OCI-LY3 (cell line): ENCODE data around the gene RAB4B.
"Not testable (repeated sequence)": the region's sequence is repeated elsewhere in the genome, so short reads cannot be mapped to it uniquely, and the experiment has no call there.

Source experiments
- H2AFZ ChIP-seq: fragments of 200-600, 300-600 bp; shearing (Covaris generic); 2 replicates; pipeline ENCODE4 v1.6.0; 2014; ENCODE audit warnings: antibody characterized with exemption, low read depth, low read length
- H3K27ac ChIP-seq: fragments of 200-600, 300-600 bp; sonication (generic); 2 replicates; pipeline ENCODE4 v1.5.1; 2014; ENCODE audit warnings: mild to moderate bottlenecking, low read length, moderate library complexity, mixed read lengths
- H3K27me3 ChIP-seq: fragments of 200-600, 300-600 bp; sonication (generic); 2 replicates; pipeline ENCODE4 v1.6.1; 2014; ENCODE audit warnings: low read depth, low read length, mixed read lengths
- H3K36me3 ChIP-seq: fragments of 200-600, 300-600 bp; sonication (generic); replicated peaks from 2 replicates; pipeline ENCODE3; 2014; ENCODE audit warnings: low read depth, low read length, mixed read lengths
- H3K4me1 ChIP-seq: fragments of 300-600, 200-600 bp; sonication (generic); 2 replicates; pipeline ENCODE4 v1.6.1; 2014; ENCODE audit warnings: low read length, mixed read lengths
- H3K4me2 ChIP-seq: fragments of 200-600, 300-600 bp; sonication (generic); 2 replicates; pipeline ENCODE4 v1.6.1; 2014; ENCODE audit warnings: low read length, mixed read lengths
- H3K4me3 ChIP-seq: fragments of 300-600, 200-600 bp; sonication (generic); 2 replicates; pipeline ENCODE4 v1.5.1; 2014; ENCODE audit warnings: antibody characterized with exemption, mild to moderate bottlenecking, low read length, moderate library complexity
- H3K79me2 ChIP-seq: fragments of 300-600, 200-600 bp; shearing (Covaris generic); 2 replicates; pipeline ENCODE4 v1.6.1; 2014; ENCODE audit warnings: mild to moderate bottlenecking, low read length, mixed read lengths
- H3K9ac ChIP-seq: fragments of 300-600, 200-600 bp; shearing (Covaris generic); 2 replicates; pipeline ENCODE4 v1.6.0; 2014; ENCODE audit warnings: mild to moderate bottlenecking, low read length, moderate library complexity
- H3K9me3 ChIP-seq: fragments of 200-600, 300-600 bp; shearing (Covaris generic); 2 replicates; pipeline ENCODE4 v1.6.1; 2014; ENCODE audit warnings: low read length, mixed read lengths; ENCODE audit not compliant: insufficient read depth
- H4K20me1 ChIP-seq: fragments of 200-600, 300-600 bp; sonication (generic); 2 replicates; pipeline ENCODE4 v1.6.1; 2016; ENCODE audit warnings: low read length, mixed read lengths; ENCODE audit not compliant: insufficient read depth
- EZH2phosphoT487 ChIP-seq: fragments of 200-600 bp; shearing (Covaris generic); IDR thresholded peaks from 2 replicates; pipeline ENCODE4 v1.6.1; 2018; ENCODE audit warnings: antibody characterized with exemption, mixed run types, low read depth
- TF ChIP-seq, protein P1 (sequence below): fragments of 200-600, 300-600 bp; sonication (generic); IDR thresholded peaks from 2 replicates; pipeline ENCODE4 v1.5.1; 2014; ENCODE audit warnings: antibody characterized with exemption, low read length, low read depth

Gene RAB4B

DNA sequence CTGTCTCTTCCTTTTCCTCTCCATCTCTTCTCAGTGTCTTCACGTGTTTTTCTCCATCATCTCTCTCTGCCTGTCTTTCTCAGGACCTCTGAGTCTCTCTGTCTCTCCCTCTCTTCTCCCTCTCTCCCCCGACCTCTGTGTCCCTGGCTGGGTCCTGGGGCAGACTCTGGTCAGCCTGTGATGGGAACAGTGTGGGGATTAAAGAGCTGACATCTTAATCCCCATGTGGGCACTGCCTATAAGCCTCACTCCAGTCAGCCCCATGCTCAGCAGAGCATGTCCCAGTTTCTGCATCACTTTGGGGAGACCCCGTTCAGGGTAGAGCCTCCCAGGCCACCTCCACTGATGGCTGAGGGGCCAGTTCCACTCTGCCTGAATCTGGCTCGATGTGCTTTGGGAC is 37.2 kb downstream of the RAB4B start:
- Histone ChIP-seq H2AFZ (no peak overlapping the region), H3K9ac (no peak overlapping the region), H3K9me3 (no peaks in the 10 kb centered on the region), H3K27ac (no peak overlapping the region), H4K20me1 (no peaks in the 10 kb centered on the region), H3K4me3 (no peak overlapping the region), H3K4me1 (peaks cover 13% of the 10 kb centered on the region), H3K79me2 (no peaks in the 10 kb centered on the region), H3K27me3 (peaks cover 14% of the 10 kb centered on the region), H3K4me2 (no peak overlapping the region), H3K36me3 (peaks cover under 1% of the 10 kb centered on the region)
- no peak for TF ChIP-seq EZH2phosphoT487
- TF ChIP-seq, protein P1, sequence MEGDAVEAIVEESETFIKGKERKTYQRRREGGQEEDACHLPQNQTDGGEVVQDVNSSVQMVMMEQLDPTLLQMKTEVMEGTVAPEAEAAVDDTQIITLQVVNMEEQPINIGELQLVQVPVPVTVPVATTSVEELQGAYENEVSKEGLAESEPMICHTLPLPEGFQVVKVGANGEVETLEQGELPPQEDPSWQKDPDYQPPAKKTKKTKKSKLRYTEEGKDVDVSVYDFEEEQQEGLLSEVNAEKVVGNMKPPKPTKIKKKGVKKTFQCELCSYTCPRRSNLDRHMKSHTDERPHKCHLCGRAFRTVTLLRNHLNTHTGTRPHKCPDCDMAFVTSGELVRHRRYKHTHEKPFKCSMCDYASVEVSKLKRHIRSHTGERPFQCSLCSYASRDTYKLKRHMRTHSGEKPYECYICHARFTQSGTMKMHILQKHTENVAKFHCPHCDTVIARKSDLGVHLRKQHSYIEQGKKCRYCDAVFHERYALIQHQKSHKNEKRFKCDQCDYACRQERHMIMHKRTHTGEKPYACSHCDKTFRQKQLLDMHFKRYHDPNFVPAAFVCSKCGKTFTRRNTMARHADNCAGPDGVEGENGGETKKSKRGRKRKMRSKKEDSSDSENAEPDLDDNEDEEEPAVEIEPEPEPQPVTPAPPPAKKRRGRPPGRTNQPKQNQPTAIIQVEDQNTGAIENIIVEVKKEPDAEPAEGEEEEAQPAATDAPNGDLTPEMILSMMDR = no peak

DNA sequence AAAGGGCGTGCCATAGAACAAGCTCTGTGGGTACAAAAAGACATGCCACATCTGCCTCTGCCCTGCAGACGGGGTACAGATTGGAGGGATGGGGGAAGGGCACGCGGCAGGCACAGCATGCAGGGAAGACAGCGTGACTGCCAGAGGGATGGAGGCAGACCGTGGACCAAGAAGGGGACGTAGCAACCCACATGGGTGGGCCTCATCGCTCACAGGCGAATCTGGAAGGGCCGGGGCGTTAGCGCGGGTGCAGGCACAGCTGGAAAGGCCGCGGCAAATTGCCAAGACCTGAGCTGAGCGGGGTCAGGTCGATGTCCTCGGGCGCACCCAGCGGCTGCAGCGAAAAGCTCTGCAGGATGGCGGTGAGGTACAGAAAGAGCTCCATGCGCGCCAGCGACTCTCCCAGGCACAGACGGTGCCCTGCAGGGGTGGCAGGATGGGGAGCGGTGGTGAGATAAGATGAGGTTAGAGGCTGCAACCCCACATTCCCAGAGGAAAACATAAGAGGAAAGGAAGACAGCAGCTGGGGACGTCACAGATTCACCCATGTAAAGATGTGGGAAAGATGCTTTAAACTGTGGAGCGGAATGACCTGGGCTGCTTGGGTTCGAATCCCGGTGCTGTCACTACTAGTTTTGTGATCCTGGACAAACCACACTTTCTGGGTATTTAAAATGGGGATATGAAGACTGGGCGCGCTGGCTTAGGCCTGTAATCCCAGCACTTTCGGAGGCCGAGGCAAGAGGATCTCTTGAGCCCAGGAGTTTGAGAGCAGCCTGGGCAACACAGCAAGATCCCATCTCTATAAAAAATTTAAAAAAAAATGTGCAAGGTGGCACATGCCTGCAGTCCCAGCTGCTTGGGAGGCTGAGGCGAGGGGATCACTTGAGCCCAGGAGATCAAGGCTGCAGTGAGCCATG is 40.7 kb downstream of the RAB4B start:
- H3K79me2 ChIP-seq, H3K36me3 ChIP-seq, H3K9me3 ChIP-seq, H3K27ac ChIP-seq, H4K20me1 ChIP-seq: not testable (repeated sequence)
- peaks cover 24% of the 10 kb centered on the region for H3K4me1 ChIP-seq
- H3K9ac ChIP-seq = peak overlapping the region; percentile 70; the same call in 1 of the 2 replicates
- peak overlapping the region; percentile 92 for H2AFZ ChIP-seq
- TF ChIP-seq, protein P1 = peak; percentile 48
- H3K27me3 ChIP-seq = peaks cover 13% of the 10 kb centered on the region
- peak overlapping the region; percentile 84 for H3K4me3 ChIP-seq
- peak overlapping the region; percentile 98 for H3K4me2 ChIP-seq

DNA sequence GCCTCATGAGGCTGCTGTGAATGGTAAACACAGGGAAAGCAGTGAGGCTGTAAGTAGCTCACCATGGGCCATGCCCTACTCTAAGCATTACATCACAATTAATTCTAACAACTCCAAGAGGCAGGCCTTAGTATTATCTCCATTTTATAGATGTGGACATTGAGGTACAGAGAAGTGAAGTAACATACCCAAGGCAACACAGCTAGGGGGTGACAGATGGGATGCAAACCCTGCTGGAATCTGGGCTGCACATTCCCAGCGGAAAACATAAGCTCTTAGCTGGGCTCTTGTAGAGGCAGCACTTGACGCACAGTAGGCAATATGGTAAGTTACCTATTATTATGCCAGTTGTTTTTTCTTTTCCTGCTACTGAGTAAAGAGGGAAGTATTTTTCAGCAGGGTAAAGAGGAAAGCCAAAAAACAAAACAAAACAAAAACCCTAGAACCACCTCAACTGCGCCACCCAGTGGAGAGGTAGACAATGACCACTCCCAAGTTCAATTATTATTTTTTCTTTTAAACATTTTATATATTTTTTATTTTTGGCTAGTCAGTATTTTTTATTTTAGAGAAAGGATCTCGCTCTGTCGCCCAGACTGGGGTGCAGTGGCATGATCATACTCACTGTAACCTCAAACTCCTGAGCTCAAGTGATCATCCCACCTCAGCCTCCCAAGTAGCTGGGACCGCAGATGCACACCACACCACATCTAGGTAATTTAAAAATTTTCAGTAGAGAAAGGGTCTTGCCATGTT is 41.6 kb downstream of the RAB4B start:
- peaks cover 24% of the 10 kb centered on the region for H3K4me1 ChIP-seq
- TF ChIP-seq, protein P1 = peak; percentile 64
- not testable (repeated sequence) for H4K20me1 ChIP-seq, H3K79me2 ChIP-seq, H2AFZ ChIP-seq, H3K4me2 ChIP-seq, H3K27ac ChIP-seq, H3K9ac ChIP-seq, H3K4me3 ChIP-seq, H3K36me3 ChIP-seq, H3K9me3 ChIP-seq, H3K27me3 ChIP-seq

GRCh38 chr19:40822161-40822560 is 44.1 kb downstream of the RAB4B start:
- peaks cover 24% of the 10 kb centered on the region for H3K4me1 ChIP-seq
- H3K4me3 ChIP-seq = no peak overlapping the region
- H3K9ac ChIP-seq = no peak overlapping the region
- H3K9me3 ChIP-seq = no peaks in the 10 kb centered on the region
- no peaks in the 10 kb centered on the region for H3K27me3 ChIP-seq
- H3K79me2 ChIP-seq = no peaks in the 10 kb centered on the region
- H2AFZ ChIP-seq = no peak overlapping the region
- TF ChIP-seq, protein P1 = no peak
- TF ChIP-seq EZH2phosphoT487 = no peak
- no peaks in the 10 kb centered on the region for H4K20me1 ChIP-seq
- H3K4me2 ChIP-seq = no peak overlapping the region
- H3K27ac ChIP-seq = no peak overlapping the region
- no peaks in the 10 kb centered on the region for H3K36me3 ChIP-seq

GRCh38 chr19:40822704-40823553 is 44.9 kb downstream of the RAB4B start:
- H3K4me3 ChIP-seq, H3K79me2 ChIP-seq, H4K20me1 ChIP-seq, H3K27ac ChIP-seq, H2AFZ ChIP-seq, H3K9ac ChIP-seq, H3K9me3 ChIP-seq, H3K27me3 ChIP-seq, H3K36me3 ChIP-seq: not testable (repeated sequence)
- H3K4me1 ChIP-seq = peaks cover 23% of the 10 kb centered on the region
- H3K4me2 ChIP-seq = 0 out of 2 replicates have a peak overlapping the region, but pooled peaks have one; percentile 4
